Amniotic stem cell (primary cell): Measurements from ENCODE around the gene EYA2.

ENCODE experiments used
- DNase-seq: peaks from one replicate; lab custom pipeline; 2025; lab: John Stamatoyannopoulos, UW

EYA2 gene

DNA sequence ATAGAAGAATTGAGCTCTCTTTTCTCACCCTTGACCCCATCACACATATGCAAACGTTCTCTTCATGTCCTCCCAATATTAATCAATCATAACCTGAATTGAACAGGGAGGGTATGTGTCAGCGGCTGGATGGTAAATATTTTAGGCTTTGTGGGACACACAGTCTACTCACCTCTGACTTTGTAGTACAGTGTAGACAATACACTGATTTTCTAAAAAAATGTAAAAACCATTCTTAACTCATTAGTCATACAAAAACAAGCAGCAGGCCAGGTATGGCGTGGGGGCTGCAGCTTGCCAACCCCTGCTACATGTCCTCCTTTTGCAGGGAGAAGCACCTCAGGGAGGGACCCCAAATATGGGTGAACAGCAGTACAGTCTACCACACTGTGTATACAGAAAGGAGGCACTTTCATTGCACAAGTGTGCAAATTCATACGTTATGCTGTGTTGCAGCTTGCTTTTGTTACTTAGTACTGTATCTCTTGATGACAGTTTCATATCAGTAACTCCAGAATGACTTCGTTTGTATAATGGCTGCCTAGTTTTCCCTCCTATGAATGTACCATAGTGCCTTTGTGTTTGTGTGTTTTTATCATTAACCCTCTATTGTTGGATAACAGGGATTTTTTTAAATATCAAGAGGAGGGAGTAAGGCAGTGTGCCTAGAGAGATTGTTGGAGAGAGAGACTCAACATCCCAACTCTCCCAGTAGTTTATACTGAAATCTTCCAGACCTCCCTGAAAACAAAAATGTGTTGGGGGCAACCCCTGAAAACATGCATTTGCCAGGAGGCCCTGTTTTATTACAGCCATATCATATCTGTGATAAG is 247.5 kb downstream of the EYA2 start:
- DNase-seq: no peak

- DNase-seq: no peak
These were observed 248.1 kb downstream of the EYA2 start for GRCh38 chr20:47142774-47143170.

- DNase-seq: no peak
These were observed 249.0 kb downstream of the EYA2 start for GRCh38 chr20:47143657-47144056.

DNA sequence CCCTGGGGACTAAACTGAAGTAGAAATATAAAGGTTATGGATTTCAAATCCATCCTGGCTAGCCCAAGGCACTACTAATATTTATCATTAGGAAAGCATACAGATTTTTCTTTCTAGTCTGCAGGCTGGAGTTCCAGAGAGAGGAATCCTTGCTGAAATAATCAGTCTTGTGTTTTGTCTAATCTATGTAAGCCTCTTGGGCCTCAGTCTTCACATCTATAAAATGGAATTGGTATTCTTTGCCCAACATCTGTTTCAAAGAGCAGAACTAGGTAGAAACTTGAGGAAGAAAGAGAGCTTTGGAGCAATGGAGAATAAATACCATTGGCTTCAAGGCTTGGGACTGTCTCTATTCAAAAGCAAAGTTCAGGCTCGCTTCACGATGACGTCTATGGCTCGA is 249.8 kb downstream of the EYA2 start:
- DNase-seq: no peak

DNA sequence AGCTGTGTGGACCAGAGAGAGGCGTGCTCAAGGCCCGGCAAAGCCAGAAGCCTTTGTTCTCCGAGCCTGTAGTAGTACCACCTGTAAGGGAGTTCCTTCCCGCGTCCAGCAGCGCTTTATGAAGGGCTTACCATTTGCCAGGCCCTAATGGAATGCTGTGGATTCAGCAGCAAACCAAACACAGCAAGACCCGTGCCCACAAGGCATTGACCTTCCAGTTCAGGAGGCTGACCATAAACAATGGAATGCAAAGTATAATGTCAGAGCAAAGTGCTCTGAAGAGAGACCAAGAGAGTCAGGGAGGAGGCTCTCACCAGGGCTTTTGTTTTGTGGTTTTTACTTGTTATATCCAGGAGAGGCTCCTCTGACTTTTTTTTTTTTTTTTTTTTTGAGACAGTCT is 252.0 kb downstream of the EYA2 start:
- no peak for DNase-seq

DNA sequence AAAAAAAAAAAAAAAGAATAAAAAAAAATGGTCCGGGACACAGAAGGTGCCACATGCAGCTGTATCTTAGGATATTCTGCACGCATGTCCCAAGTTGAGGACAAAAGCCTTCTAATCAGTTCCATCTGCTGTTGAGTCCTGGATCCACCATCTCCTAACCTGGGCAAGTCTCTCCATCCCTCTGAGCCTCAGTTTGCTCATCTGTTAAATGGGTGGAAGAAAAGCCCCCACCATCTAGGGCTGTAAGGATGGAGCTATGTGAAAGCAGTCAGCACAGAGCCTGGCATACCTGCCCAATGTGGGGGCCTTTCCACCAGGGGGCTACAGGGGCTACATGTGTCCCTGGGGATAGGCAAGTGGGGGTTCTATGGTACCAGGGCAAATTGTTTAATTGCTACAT is 253.4 kb downstream of the EYA2 start:
- no peak for DNase-seq

- no peak for DNase-seq
These were observed 255.3 kb downstream of the EYA2 start for GRCh38 chr20:47149939-47150338.

- DNase-seq: no peak
These were observed 255.9 kb downstream of the EYA2 start for GRCh38 chr20:47150403-47151152.

DNA sequence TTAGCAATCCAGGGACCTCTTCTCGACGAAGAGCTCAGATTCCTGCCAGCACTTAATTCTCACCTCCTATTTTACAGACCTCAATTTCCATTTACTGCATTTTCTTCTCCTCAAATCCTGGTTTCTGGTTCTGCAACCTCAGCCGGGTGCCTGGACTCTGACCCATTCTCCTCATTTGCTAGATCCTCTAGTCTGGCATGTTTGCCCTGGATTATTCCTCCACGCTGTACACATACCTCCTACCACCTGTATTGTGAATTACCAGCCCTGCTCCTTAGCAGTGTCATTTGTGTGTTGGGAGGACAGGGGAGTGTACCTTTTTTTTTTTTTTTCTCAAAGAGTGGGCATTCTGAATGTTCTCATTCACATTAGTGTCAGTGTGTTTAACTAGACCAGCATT is 257.4 kb downstream of the EYA2 start:
- no peak for DNase-seq

GRCh38 chr20:47154089-47154488 is 259.4 kb downstream of the EYA2 start:
- DNase-seq: no peak

GRCh38 chr20:47156301-47157137 is 261.9 kb downstream of the EYA2 start:
- DNase-seq: no peak

- DNase-seq: no peak
These were observed 264.5 kb downstream of the EYA2 start for GRCh38 chr20:47159166-47159565.

DNA sequence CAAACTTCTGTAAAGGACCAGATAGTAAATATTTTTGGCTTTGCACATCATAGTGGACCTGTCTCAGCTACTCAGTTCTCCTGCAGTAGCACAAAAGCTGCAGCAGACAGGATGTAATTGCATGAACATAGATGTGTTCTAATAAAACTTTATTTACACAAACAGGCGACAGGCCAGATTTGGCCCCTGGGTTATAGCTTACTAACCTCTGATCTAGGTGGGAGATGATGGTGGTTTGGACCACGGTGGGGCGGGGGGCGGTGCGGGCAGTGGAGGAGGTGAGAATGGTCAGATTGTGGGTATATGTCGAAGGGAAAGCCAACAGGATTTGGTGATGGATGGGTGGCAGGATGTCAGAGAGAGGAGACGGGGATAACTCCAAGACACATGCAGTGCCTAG is 265.6 kb downstream of the EYA2 start:
- DNase-seq: no peak

GRCh38 chr20:47160992-47161391 is 266.3 kb downstream of the EYA2 start:
- DNase-seq: no peak

DNA sequence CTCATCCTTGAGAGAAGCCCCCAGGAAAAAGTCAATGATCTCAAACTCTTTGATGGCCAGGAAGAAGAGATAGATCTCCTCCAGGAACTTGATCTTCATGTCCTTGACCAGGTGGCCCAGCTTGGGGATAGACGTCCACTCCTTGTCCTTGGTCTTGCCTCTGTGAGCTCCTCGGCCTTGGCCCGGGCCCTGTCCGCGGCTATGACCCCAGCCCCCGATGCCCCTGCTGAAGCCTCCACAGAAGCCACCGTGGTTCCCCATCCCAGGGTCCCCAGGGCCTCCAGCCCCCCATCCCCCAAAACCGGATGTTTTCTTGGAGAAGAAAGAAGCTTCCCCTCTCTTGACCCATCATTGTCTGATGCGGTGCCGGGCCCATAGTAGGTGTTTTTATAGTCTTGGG is 266.8 kb downstream of the EYA2 start:
- no peak for DNase-seq

GRCh38 chr20:47164140-47164539 is 269.5 kb downstream of the EYA2 start:
- DNase-seq: no peak

- no peak for DNase-seq
These were observed 270.8 kb downstream of the EYA2 start for GRCh38 chr20:47165376-47165865.

- DNase-seq: no peak
These were observed 273.2 kb downstream of the EYA2 start for GRCh38 chr20:47167846-47168245.

- no peak for DNase-seq
These were observed 277.9 kb downstream of the EYA2 start for GRCh38 chr20:47172579-47172978.

- DNase-seq: no peak
These were observed 279.1 kb downstream of the EYA2 start for GRCh38 chr20:47173596-47174216.

GRCh38 chr20:47174456-47175243 is 280.0 kb downstream of the EYA2 start:
- no peak for DNase-seq
